Activated CD8-positive, alpha-beta memory T cell treated with anti-CD3 and anti-CD28 coated beads, Interleukin-2, amount 50 U/mL, for 48 hours (primary cell): ENCODE measurements around the gene ITGAX.

Experiments
- DNase-seq: peaks from one replicate; pipeline ENCODE4 v3.0.0-alpha.2; 2020

The ITGAX gene

DNA sequence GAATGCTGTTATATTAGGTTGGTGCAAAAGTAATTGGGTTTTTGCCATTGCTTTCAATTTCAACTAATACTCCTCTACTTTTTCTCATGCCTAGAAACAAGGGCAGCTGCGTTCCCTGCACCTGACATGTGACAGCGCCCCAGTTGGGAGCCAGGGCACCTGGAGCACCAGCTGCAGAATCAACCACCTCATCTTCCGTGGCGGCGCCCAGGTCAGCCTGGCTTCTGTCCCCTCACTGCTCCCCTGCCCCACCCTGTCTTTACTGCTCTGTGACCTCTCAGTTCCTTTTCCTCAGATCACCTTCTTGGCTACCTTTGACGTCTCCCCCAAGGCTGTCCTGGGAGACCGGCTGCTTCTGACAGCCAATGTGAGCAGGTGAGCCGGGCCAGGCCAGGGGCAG is 21.7 kb downstream of the ITGAX start:
- no peak for DNase-seq

DNA sequence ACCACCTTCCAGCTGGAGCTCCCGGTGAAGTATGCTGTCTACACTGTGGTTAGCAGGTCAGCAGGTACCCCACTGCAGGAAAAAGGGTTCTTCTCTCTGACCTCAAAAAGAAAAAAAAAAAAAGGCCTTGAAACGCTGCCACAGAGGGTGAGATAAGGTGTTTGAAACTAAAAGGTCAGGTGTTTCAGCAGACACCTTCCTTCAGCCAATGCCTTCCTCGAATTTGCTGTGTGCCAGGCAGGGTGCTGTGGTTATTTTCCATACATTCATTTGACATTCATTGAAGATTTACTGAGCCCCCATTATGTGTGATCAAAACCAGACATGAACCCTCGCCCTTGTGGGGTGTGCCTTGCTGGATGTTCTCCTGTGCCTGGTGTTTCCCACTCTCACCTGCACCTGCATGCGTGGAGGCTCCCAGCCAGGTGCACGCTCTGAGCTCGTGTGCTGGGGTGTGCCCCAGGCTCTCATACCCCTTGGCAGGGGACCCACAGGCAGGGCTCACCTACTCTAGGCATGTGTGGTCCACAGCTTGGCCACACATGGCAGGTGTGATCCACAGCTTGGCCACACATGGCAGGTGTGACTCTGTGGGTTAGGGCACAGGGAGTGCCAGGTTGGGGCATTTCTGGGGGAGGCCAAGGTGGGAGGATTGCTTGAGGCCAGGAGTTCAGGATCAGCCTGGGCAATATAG is 22.4 kb downstream of the ITGAX start:
- no peak for DNase-seq

DNA sequence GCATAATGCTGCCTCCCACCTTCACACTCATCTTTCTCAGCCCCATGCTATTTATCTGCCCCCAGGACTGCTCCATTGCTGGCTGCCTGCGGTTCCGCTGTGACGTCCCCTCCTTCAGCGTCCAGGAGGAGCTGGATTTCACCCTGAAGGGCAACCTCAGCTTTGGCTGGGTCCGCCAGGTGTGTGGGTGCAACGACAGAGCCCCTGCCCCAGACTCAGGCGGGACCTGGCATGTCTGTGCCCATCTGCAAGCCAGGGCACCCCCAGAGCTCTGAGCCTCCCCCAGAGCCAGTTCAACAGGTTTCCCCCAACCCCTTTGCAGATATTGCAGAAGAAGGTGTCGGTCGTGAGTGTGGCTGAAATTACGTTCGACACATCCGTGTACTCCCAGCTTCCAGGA is 25.2 kb downstream of the ITGAX start:
- DNase-seq, result no peak

DNA sequence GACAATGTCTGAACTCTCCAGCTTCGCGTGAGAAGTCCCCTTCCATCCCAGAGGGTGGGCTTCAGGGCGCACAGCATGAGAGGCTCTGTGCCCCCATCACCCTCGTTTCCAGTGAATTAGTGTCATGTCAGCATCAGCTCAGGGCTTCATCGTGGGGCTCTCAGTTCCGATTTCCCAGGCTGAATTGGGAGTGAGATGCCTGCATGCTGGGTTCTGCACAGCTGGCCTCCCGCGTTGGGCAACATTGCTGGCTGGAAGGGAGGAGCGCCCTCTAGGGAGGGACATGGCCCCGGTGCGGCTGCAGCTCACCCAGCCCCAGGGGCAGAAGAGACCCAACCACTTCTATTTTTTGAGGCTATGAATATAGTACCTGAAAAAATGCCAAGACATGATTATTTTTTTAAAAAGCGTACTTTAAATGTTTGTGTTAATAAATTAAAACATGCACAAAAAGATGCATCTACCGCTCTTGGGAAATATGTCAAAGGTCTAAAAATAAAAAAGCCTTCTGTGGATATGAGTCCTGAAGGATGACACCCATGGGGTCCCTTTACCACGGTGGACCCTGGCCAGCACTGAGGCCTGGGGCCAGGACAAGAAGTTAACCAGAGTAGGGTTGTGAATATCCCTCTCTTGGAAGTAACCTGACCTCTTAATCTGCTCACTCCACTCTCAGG is 27.6 kb downstream of the ITGAX start:
- DNase-seq, result peak; percentile 85

DNA sequence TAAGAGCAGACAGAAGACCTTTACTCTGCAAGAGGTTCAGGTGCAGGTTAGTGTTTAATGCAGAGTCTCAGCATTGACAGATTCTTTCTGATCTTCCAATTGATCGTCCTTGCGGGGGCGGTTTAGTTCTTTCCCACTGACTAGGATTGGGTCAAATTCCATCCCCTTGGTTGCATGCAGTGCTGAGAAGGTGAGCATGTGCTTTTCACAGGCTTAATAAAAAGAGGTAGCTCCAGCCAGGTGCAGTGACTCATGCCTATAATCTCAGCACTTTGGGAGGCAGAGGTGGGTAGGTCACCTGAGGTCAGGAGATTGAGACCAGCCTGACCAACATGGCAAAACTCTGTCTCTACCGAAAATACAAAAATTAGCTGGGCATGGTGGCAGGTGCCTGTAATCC is 30.7 kb downstream of the ITGAX start:
- no peak for DNase-seq

DNA sequence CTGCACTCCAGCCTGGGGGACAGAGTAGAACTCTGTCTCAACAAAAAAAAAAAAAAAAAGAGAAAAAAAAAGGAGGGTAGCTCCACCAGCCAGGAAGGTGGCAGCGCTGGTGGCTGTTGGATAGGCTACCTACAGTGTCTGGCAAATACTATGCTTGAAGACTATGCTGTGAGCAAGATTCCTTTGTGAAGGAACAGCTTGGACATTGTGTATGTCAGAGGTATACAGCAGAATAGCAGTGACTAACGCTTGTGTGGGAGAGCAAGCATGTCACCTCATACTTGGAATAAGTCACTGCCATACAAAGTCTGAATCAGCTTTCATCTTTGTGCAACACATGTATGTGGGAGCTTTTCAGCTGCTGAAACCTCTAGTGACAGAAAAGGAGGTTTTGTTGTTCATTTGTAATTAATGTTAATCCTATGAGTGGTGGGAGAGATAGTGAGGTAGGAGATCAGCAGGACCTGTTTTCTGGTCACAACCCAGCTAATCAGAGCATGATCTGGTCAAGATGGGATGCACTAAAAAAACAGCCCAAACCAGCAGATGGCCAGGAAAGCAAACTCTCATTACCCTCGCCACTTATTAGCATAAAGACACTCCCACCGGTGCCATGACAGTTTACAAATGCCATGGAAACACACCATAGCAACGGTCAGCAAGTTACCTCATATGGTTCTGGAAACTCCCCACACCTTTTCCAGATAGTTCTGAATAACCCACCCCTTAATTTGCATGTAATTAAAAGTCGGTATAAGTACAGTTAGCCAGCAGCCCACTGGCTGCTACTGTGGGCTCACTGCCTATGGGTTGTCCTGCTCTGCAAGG is 31.4 kb downstream of the ITGAX start:
- no peak for DNase-seq

DNA sequence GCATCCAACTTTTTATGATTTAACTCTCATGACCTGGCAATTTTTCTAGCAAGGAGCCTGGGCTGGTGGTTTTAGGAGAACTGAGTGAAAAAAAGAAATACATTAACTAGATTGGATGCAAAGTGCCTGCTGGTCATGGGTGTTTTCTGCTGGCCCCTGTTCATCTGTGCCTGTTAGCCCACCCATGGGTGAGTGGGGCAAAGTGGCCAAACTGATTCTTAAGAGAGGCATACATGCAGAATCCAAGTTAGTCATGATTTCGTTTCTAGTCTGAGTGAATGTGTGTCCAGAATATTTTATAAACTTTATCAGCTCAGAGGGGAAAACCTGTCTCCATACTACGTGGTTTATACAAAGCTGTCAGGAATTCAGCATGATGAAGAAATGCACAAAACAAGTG is 33.6 kb downstream of the ITGAX start:
- DNase-seq, result no peak

DNA sequence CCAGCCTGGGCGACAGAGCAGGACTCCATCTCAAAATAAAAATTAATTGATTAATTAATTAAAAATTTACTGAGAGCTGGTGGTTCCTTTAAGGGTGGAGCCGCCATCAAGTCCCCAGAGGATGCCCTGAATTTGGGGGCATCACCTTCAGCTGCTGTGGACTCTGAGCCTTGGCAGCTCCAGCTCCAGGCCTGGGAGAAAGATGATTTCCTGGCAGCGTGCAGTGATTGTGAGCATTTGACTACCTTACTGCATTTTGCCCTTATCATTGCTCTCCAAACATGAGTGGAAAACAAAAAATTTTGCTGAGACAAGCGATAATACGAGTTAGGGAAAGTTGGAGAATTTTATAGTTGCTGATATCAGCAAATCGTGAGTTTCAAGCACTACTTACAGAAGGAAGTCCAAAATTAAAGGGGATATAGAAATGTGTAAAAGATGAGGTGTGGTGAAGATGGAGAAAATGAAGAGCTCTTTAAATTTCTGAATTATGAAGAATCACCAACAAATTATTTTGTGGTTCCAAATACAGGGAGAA is 35.6 kb downstream of the ITGAX start:
- DNase-seq, result no peak

DNA sequence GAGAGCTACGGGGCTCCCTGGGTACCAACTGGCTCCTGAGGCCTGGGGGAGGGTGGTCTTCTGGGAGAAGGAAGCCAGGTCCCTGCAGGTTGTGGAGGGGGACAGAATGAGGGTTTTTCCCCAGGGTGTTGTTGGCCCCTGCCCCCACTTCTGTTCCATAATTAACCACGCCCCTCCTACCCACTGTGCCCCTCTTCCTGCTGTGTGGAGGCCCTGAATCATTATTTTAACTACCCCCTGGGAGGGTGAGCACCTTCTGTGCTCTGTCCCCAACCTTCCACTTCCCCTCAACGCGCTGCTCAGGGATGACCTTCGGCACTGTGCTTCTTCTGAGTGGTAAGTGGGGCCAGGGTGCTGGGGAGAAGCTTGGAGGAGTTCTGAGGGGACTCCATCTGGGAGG is 38.1 kb downstream of the ITGAX start, which contains the start of gene ITGAD:
Gene ITGAD, plus strand, starts transcription at position 280 of the 400 bp plus-strand sequence. Its CDS starts 26 bp downstream, at position 306.
- no peak for DNase-seq

DNA sequence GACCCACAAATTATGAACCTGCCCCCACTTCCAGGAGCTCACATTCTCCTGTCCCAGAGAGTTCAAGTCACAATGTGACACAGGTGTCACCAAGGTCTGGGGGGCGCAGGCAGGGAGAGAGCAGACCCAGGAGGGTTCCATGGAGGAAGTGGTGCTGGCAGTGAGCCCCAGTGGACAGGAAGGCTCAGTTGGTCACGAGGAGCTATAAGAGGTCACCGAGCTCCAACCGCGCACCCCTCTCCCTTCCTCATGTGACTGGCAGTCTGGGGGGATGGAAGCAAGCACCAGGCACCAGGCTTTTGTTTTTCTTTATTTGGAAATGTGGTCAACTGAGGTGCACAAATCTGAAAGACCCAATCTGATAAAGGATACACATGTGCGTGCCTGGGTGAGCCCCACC is 40.7 kb downstream of the ITGAX start:
- no peak for DNase-seq

DNA sequence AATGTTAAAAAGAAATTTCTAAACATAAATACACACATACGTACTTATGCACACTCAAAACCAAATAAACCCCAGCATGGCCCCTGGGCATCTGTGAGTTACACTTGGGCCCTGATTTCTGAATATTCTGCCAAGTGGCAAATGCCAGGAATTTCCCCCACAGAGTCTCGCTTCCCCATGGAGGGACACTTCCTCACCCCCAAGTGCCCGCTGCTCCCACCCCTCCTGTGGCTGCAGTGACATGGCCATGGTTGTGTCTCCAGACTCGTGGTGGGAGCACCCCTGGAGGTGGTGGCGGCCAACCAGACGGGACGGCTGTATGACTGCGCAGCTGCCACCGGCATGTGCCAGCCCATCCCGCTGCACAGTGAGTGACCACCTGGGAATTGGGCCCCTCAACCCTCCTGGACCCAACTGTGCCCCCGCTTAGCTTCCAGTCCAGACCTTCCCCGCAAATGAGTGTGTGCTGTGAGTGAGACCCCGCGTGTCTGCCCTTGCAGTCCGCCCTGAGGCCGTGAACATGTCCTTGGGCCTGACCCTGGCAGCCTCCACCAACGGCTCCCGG is 42.2 kb downstream of the ITGAX start:
- DNase-seq, result no peak

DNA sequence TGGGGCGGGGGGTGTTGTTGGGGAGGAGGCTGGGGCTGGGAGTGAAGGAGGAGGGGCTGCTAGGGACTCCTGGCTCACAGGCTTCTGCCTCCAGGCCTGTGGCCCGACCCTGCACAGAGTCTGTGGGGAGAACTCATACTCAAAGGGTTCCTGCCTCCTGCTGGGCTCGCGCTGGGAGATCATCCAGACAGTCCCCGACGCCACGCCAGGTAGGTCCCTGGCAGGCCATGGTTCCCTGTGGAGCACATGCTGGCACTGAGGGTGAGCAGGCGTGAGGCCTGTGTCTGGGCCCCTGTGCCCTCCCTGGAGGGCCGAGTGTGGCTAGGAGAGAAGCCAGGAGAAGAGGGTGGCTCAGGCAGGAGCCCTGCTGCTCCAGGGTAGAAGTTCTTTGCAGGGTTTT is 42.7 kb downstream of the ITGAX start:
- DNase-seq, result no peak

DNA sequence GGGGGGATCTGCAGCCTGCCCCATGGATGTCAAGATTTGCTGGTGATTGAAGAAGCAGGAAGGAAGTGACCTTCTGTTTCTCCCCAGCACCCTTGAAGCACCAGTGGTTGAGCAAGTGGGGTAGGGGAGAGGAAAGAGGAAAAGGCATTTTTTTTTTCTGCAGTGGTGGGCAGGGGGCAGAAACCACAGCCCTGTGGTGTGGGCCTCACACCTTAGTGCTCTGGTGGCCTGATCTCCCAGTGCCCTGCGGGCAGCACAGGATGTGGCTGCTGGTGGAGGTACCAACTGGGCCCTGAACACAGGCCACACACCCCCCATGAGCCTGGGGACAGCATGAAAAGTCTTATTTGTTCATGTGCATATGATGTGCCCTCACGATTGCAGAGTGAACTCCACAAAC is 45.2 kb downstream of the ITGAX start:
- DNase-seq, result no peak

DNA sequence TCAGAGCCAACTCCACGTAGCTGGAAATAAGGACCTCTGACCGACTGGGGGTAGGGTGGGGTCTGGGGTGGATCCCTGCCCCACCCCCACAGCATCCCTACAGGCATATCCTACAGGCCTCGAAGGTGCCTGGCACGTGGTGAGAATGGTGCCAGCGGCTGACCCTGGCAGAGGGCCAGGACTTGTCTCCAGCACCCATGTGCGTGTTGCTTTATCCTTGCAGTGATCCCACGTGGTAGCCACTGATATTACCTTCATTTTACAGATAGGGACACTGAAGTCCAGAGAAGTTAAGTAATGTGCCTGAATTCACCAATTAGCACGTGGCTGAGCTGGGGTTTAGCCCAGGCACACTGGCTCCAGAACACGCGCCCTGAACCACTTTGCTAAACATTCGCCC is 46.5 kb downstream of the ITGAX start:
- DNase-seq, result no peak

DNA sequence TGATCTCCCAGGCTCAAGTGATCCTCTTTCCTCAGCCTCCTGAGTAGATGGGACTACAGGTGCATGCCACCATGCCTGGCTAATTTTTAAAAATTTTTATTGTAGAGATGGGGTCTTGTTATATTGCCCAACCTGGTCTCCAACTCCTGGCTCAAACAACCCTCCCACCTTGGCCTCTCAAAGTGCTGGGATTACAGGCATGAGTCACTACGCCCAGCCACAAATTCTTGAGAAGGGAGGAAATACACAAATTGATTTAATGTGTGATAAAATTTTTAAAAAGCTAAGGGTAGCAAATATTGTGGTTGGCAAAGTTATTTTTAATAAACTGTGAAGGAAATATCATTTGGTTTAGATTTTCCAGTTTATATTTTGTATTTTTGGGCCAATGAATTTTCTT is 47.7 kb downstream of the ITGAX start:
- DNase-seq, result no peak

DNA sequence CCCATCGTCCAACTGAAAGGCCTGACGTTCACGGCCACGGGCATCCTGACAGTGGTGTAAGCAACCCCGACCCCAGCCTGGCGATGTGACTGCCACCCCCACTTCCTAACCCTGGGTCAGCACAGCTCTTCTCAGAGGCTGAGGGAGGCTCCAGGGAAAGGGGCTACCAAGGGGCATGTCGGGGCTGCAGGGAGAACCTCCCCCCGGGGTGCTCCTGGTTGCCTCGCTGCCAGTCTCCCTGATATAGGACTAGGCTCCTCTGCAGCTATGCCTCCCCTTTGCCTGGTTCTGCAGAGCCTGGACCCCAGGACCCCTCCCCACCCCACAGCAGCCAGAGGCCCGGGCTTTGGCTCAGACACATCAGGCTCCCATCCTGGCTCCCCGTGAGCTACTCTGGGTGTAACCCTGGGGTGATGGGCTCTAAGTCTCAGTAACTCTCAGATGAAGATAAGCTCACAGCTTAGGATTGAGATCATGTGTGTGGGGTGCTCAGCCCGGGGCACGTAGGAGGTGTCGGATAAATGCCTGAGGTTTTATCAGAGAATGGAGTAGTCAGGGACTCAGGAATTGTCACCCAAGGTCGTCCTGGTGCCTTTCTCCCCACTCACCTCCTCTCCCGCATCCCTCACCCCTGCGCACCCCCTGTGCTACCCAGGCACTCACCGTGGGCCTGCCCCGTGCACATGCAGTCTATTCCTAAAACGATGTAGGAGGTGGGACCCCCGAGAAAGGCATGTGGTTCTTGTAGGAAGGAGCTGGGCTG is 48.8 kb downstream of the ITGAX start:
- no peak for DNase-seq

DNA sequence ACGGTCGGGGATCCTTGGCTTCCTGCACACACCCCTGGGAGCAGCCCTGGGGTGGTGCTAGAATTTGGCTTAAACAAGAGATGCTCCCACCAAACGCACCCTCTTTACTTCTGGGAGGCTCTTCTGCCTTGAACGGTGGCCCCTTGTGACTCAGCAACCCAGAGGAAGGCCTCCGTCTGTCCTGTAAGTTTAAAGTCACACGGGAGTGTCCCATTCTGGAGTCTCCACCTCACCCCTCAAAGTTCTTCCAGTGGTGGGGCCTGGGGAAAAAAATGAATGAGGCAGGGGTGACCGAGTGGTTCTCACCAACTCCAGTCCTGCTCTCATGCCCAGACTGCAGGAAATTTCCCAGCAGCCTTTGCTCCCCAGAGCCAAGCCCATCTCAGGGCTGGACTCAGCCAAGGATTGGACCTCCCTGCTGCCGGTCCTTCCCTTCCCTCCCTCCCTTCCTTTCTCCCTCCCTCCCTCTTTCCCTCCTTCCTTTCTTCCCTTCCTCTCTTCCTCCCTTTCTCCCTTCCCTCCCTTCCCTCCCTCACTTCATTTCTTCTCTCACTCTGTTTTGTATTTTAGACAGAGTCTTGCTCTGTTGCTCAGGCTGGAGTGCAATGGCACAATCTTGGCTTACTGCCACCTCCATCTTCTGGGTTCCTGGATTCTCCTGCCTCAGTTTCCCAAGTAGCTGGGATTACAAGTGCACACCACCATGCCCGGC is 49.5 kb downstream of the ITGAX start:
- DNase-seq, result no peak

DNA sequence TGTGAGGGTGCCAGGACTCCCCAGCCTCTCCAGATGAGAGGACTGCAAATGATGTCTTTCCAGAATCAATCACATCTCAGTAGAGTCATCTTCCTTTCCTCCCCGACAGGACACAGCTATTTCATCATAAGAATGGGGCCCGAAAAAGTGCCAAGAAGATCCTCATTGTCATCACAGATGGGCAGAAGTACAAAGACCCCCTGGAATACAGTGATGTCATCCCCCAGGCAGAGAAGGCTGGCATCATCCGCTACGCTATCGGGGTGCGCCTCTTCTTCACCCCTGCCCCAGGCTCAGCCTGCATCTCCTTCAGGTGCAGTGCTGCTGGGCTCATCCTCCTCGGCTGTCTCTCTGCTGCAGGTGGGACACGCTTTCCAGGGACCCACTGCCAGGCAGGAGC is 52.4 kb downstream of the ITGAX start:
- no peak for DNase-seq

DNA sequence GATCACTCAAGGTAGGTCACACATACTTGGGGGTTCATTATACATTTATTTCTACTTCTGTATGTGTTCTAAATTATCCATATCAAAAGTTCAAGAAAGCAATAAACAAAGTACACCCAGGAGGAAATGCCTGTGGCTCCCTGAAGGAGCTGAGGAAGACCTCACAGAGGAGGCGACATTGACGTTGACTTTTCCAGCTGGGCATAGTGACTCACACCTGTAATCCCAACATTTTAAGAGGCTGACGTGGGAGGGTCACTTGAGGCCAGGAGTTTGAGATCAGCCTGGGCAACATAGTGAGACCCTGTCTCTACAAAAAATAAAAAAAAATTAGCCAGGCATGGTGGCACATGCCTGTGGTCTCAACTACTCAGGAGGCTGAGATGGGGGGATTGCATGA is 54.5 kb downstream of the ITGAX start:
- DNase-seq, result no peak

DNA sequence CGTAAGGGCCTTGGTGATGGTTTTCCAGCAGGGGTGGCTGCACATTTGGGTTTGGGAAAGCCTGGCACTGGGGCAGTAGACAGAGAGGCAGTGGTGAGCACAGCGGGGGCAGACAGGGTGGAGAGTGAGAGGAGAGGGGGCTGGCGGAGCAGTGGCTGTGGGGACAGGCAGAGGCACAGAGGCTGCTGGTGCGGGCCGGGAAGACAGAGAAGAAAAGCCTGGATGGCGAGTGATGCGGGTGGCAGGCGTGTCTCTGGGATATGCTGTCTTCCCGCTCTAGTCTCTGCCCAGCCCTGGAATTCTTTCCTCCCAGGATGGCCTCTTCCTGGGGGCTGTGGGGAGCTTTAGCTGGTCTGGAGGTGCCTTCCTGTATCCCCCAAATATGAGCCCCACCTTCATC is 55.1 kb downstream of the ITGAX start:
- no peak for DNase-seq

DNA sequence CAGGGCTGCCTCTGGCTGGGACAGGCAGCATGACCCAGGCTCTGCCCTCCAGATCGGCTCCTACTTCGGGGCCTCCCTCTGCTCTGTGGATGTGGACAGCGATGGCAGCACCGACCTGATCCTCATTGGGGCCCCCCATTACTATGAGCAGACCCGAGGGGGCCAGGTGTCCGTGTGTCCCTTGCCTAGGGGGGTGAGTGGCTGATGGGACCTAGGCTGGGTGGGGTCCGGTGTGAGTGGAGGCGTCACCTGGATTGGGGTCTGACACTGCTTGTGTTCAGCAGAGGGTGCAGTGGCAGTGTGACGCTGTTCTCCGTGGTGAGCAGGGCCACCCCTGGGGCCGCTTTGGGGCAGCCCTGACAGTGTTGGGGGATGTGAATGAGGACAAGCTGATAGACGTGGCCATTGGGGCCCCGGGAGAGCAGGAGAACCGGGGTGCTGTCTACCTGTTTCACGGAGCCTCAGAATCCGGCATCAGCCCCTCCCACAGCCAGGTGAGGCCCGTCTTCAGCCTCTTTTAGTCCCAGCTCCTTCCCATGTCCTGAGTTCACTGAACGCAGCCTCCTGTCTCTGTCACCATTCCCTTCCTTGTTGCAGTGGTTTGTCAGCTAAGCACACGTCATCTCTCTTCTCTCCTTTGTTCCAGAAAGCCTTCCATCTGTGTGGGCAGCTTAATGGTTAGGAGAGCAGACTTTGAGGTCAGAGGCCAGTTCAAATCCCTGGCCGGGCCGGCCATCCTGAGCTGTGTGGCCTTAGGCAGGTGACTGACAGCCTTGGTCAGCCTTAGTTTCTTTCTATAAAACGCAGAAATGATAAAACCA is 56.3 kb downstream of the ITGAX start:
- DNase-seq, result no peak
